Stimulated activated CD8-positive, alpha-beta memory T cell treated with anti-CD3 and anti-CD28 coated beads, Interleukin-12 subunit alpha, Interleukin-12 subunit beta, amount 100 ng/mL, for 24 hours (primary cell): ENCODE measurements around the gene TMEM170B.

ENCODE experiments used
- DNase-seq: peaks from one replicate; pipeline ENCODE4 v3.0.0-alpha.2; 2020; ENCODE audit errors: extremely low read depth

TMEM170B gene

DNA sequence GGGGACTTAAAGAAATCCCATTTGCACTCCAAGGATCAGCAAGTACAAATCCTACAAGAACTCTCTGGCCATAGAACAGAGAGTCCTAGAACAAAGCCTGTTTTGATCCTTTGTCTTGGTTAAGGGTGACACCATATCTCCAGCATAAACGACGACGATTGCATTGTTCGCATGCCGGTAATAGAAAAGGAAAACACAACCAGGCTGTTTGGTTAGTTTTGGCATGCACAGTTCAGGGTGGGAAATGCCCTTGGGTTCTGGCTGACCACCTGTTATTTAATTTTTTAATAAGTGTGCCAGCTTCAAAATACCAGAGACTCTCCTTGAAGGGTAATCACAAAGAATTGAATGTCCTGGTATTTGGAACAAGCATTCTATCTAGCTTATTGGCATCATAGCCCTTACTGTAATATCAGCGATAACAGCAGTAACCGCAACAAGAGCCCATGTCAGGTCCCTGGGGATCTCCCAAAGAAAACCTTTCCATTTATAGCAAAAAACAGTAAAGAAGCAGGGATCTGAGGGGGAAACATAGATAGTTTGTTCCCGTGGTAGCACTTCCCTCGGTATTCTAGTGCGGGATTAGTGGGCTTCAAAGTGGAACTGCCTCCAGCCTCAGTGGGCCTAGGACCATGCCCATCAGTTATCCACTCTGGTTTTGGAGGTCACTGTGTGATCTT, 77.1 kb downstream of the TMEM170B start:
- DNase-seq: no peak

GRCh38 chr6:11615214-11615602, 77.7 kb downstream of the TMEM170B start:
- no peak for DNase-seq

DNA sequence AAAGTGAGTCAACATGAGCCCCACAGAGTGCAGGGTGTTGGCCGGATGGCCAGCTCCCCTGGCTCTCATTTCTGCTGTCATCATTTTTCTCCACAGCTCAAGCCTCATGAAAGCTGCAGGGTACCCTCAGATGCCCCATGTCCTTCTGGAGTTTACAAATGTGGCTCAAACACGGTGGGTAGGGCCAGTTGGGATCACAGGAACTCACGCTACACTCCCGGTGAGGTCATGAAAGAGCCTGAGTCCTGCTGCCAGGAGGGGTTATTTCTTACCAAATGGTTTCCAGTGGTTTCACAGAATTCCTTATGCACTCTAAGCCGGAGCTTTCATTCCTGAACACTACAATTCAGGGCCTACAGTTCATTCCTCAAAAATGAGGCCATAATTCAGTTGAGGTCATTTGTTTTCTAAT, 78.7 kb downstream of the TMEM170B start:
- DNase-seq: no peak

- DNase-seq: no peak
These were observed 81.0 kb downstream of the TMEM170B start for GRCh38 chr6:11618533-11618932.

- DNase-seq: no peak
These were observed 83.6 kb downstream of the TMEM170B start for GRCh38 chr6:11621119-11621518.

- DNase-seq: no peak
These were observed 84.6 kb downstream of the TMEM170B start for GRCh38 chr6:11622156-11622555.

DNA sequence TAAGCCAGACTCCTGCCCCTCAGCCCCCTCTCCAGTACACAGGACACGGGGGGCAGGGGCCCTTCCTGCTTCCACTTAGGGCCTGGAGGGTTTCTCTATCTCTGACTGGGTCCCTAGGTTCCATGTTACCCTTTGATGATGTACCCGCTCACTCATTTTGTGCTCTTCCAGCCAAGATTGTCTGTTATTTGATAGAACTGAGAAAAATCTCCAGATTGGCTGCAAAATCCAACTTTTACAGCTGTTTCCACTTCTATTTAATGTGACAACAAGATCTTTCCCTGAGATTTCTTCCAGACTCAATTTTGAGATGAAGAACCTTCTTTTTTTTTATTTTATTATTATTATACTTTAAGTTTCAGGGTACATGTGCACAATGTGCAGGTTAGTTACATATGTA, 85.7 kb downstream of the TMEM170B start:
- no peak for DNase-seq

- DNase-seq: no peak
These were observed 87.8 kb downstream of the TMEM170B start for GRCh38 chr6:11625302-11625701.

DNA sequence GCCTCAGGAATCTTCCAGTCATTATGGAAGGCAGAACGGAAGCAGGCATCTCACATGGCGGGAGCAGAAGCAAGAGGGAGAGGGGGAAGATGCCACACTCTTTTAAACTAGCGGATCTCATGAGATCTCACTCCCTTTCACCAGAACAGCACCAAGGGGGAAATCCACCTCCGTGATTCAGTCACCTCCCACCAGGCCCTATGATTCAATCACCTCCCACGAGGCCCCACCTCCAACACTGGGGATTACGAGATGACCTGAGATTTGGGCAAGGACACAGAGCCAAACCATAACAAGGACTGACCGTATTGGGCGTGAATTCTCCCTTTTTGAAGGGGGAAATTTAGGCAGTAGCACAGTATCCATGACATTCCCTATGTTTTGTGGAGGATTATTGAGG, 88.8 kb downstream of the TMEM170B start:
- no peak for DNase-seq

DNA sequence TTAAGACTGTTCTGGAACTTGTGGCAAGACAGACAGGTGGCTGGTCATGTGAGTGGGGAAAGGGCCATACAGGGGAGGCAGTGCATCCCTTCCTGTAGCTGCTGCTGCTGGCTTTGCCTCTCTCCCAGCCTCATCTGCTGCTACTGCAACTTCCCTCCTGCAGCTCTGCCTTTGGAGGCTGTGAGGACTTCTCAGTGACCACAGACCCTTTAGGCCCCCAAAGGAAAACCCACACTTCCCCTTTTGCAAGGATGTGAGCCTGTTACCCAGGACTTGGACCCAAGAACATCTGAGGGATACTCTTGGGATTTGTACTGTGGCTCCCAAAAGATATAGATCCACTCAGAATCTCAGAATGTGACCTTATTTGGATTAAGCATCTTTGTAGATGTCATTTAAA, 91.0 kb downstream of the TMEM170B start:
- no peak for DNase-seq

DNA sequence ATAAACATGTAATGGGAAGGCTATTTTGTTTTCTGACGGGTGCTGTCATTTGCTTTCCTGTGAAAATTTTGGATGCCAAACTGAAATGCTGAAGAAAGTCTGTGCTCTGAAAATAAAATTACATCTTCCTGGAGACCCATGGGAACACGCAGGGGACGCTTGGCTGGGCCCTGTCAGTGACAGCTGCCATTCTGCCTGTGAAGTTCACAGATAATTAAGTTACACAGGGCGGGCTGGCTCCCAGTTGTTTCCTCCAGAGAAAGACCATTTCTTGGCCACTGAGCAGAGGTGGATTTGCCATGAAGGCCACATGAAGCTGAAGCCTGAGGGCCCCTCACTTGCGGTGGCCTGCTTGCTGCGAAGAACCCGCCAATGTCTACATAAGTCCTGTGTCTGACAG, 93.5 kb downstream of the TMEM170B start:
- DNase-seq: no peak

GRCh38 chr6:11631539-11631938, 94.0 kb downstream of the TMEM170B start:
- DNase-seq: no peak

- no peak for DNase-seq
These were observed 94.7 kb downstream of the TMEM170B start for GRCh38 chr6:11632231-11632630.

GRCh38 chr6:11632795-11633511, 95.4 kb downstream of the TMEM170B start:
- DNase-seq: no peak
